WTC11 (cell line): Measurements from ENCODE around the gene IQGAP2. TPM values are rescaled to one million over a fixed set of nuclear protein-coding genes. Genes with fewer than 3 reads are reported as not detected.
A peak's percentile ranks its signal among the peaks of the same experiment; 100 is the strongest.

Source experiments
- ATAC-seq: fragments of 200-7000 bp; cut with Tn5 transposase; 2 replicates; pipeline ENCODE4 v1.10.0; 2021; ENCODE audit warnings: mild to moderate bottlenecking, moderate library complexity
- CTCF ChIA-PET: fragments of 300-600 bp; sonication (Branson Sonifier 250); formaldehyde crosslinking; loops from one replicate; lab custom pipeline; 2021; ENCODE audit warnings: antibody characterized with exemption; lab: Charles Lee
- POLR2A ChIA-PET: fragments of 350-600 bp; sonication (Branson Sonifier 250); formaldehyde crosslinking; loops from one replicate; lab custom pipeline; 2021; ENCODE audit warnings: antibody characterized with exemption; lab: Charles Lee
- DNase-seq: peaks from one replicate; pipeline ENCODE4 v3.0.0; 2021; ENCODE audit warnings: low spot score
- H3K27ac Mint-ChIP-seq: 2 replicates; pipeline ENCODE4 v1.8.0; 2021; ENCODE audit warnings: mixed read lengths
- H3K27me3 Mint-ChIP-seq: 2 replicates; pipeline ENCODE4 v1.8.0; 2021; ENCODE audit warnings: low read depth, mild to moderate bottlenecking, moderate library complexity, mixed read lengths
- H3K36me3 Mint-ChIP-seq: 2 replicates; pipeline ENCODE4 v1.8.0; 2021; ENCODE audit warnings: mixed read lengths
- H3K4me1 Mint-ChIP-seq: 2 replicates; pipeline ENCODE4 v1.8.0; 2022; ENCODE audit warnings: mixed read lengths
- H3K4me3 Mint-ChIP-seq: 2 replicates; pipeline ENCODE4 v1.8.0; 2021; ENCODE audit warnings: mild to moderate bottlenecking, moderate library complexity, mixed read lengths
- H3K9me3 Mint-ChIP-seq: 2 replicates; pipeline ENCODE4 v1.8.0; 2021; ENCODE audit warnings: mixed read lengths
- ELF4 ChIP-seq: sonication (generic); formaldehyde crosslinking; IDR thresholded peaks from 2 replicates; pipeline ENCODE4 v1.8.1; 2022; ENCODE audit warnings: low read depth, mild to moderate bottlenecking, moderate library complexity, missing genetic modification reagents
- ETV6 ChIP-seq: sonication (generic); formaldehyde crosslinking; IDR thresholded peaks from 2 replicates; pipeline ENCODE4 v1.8.1; 2022; ENCODE audit warnings: mild to moderate bottlenecking, missing genetic modification reagents
- FOXJ3 ChIP-seq: sonication (generic); formaldehyde crosslinking; IDR thresholded peaks from 2 replicates; pipeline ENCODE4 v1.9.0; 2021; ENCODE audit warnings: missing genetic modification reagents, mild to moderate bottlenecking, borderline replicate concordance
- MYBL2 ChIP-seq: sonication (generic); formaldehyde crosslinking; IDR thresholded peaks from 2 replicates; pipeline ENCODE4 v1.8.1; 2023; ENCODE audit warnings: mild to moderate bottlenecking, moderate library complexity, missing genetic modification reagents
- NR3C1 ChIP-seq: sonication (generic); formaldehyde crosslinking; conservative IDR thresholded peaks from 2 replicates; pipeline ENCODE4 v1.8.1; 2023; ENCODE audit warnings: low read depth, mild to moderate bottlenecking, missing genetic modification reagents
- OVOL2 ChIP-seq: fragments of 250-450 bp; sonication (Bioruptor Pico); IDR thresholded peaks from 2 replicates; pipeline ENCODE4 v1.9.0; 2021; ENCODE audit warnings: mild to moderate bottlenecking, borderline replicate concordance
- TCF7 ChIP-seq: sonication (generic); formaldehyde crosslinking; IDR thresholded peaks from 2 replicates; pipeline ENCODE4 v1.8.0; 2022; ENCODE audit warnings: mild to moderate bottlenecking, low read depth, missing genetic modification reagents, moderate library complexity
- TEAD1 ChIP-seq: sonication (generic); formaldehyde crosslinking; IDR thresholded peaks from 2 replicates; pipeline ENCODE4 v1.8.0; 2022; ENCODE audit warnings: mild to moderate bottlenecking, missing genetic modification reagents
- ZNF121 ChIP-seq: sonication (generic); formaldehyde crosslinking; IDR thresholded peaks from 2 replicates; pipeline ENCODE4 v1.8.0; 2023; ENCODE audit warnings: missing genetic modification reagents
- ZNF219 ChIP-seq: sonication (generic); formaldehyde crosslinking; IDR thresholded peaks from 2 replicates; pipeline ENCODE4 v1.8.0; 2023; ENCODE audit warnings: missing genetic modification reagents, mild to moderate bottlenecking, borderline replicate concordance
- ZNF263 ChIP-seq: sonication (generic); formaldehyde crosslinking; IDR thresholded peaks from 2 replicates; pipeline ENCODE4 v1.8.1; 2022; ENCODE audit warnings: low read depth, mild to moderate bottlenecking, moderate library complexity, missing genetic modification reagents
- total RNA-seq: library from RNA; stranded (reverse); gene quantifications from 3 replicates; pipeline ENCODE4 v1.2.3, GENCODE V29; 2021
- TF ChIP-seq, protein P1 (sequence below): sonication (generic); formaldehyde crosslinking; IDR thresholded peaks from 2 replicates; pipeline ENCODE4 v1.8.1; 2022; ENCODE audit warnings: mild to moderate bottlenecking, moderate library complexity, missing genetic modification reagents
- TF ChIP-seq, protein P2 (sequence below): sonication (generic); formaldehyde crosslinking; IDR thresholded peaks from 2 replicates; pipeline ENCODE4 v1.8.1; 2023; ENCODE audit warnings: mild to moderate bottlenecking, missing genetic modification reagents, moderate library complexity
- TF ChIP-seq, protein P3 (sequence below): sonication (generic); formaldehyde crosslinking; IDR thresholded peaks from 2 replicates; pipeline ENCODE4 v1.8.1; 2023; ENCODE audit warnings: mild to moderate bottlenecking, moderate library complexity, missing genetic modification reagents
- TF ChIP-seq, protein P4 (sequence below): fragments of 250-450 bp; sonication (Bioruptor Pico); IDR thresholded peaks from 2 replicates; pipeline ENCODE4 v1.9.0; 2021; ENCODE audit warnings: mild to moderate bottlenecking
- TF ChIP-seq, protein P5 (sequence below): sonication (generic); formaldehyde crosslinking; conservative IDR thresholded peaks from 2 replicates; pipeline ENCODE4 v1.8.1; 2023; ENCODE audit warnings: mild to moderate bottlenecking, low read depth, missing genetic modification reagents, moderate library complexity
- TF ChIP-seq, protein P6 (sequence below): sonication (generic); formaldehyde crosslinking; IDR thresholded peaks from 2 replicates; pipeline ENCODE4 v1.8.0; 2023; ENCODE audit warnings: missing genetic modification reagents, mild to moderate bottlenecking, borderline replicate concordance

IQGAP2 gene
- total RNA-seq, 1 experiment from 2014 or later: 70.6 TPM

DNA sequence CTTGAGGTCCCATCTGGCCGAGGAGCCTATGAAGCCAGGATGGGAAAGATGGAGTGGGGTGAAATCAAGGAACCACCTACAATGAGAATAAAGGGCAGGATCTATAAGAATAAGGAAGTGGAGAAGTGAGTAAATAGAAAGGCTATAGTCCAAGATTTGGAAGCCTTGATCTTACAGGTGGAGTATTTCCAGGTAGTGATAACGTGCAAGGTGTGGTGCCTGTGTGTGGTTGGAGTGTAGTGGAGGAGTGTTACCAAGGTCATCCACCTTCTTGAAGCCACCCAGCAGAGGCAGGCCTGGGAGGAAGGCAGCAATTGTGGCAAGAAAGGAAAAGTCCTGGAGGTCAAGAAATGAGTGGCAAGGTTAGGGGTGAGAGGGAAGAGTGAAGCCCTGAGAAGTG is 72.9 kb downstream of the IQGAP2 start (continued):
- TF ChIP-seq, protein P1, sequence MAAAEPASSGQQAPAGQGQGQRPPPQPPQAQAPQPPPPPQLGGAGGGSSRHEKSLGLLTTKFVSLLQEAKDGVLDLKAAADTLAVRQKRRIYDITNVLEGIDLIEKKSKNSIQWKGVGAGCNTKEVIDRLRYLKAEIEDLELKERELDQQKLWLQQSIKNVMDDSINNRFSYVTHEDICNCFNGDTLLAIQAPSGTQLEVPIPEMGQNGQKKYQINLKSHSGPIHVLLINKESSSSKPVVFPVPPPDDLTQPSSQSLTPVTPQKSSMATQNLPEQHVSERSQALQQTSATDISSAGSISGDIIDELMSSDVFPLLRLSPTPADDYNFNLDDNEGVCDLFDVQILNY (CRISPR knock-in tag): no peak
- TF ChIP-seq OVOL2 (CRISPR knock-in tag): no peak
- no peak for TF ChIP-seq ZNF263 (CRISPR knock-in tag)

DNA sequence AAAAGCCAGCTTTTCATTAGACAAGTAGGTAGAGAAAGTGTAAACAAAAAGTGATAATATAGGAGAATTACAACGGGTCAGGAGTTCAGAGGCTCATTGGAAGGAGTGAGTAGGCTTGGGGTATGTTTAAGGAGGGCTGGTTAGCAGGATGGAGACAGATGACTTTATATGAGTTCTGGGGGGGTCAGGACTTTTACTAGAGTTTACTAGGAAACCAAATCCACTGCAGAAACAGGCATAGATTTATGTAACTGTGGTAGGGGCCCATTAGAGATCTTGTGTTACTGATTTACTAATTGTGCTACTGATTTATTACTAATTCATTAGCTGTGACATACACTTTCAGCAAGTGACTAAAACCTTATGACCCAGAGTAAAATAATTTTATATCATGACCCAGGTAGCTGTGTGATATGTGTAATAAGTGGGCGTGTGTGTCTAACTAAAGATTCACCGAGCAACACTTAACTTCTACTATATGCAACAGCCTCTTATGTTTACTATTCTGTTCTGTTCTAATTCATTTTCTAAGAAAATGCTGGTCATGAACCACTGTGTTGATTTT is 73.5 kb downstream of the IQGAP2 start:
- CTCF ChIA-PET: no interaction called here
- Mint-ChIP-seq H3K36me3 (peaks cover 9% of the 10 kb centered on the region), H3K27ac (peak overlapping the region; percentile 81; the same call in 1 of the 2 replicates), H3K9me3 (peaks cover 9% of the 10 kb centered on the region), H3K27me3 (no peaks in the 10 kb centered on the region), H3K4me3 (no peak overlapping the region), H3K4me1 (peaks cover 68% of the 10 kb centered on the region)
- POLR2A ChIA-PET: no interaction called here
- TF ChIP-seq NR3C1 (CRISPR knock-in tag) (no peak), ZNF121 (no peak), ETV6 (no peak), MYBL2 (CRISPR knock-in tag) (no peak), ZNF219 (CRISPR knock-in tag) (no peak), ELF4 (CRISPR knock-in tag) (no peak), FOXJ3 (no peak)
- TF ChIP-seq, protein P2, sequence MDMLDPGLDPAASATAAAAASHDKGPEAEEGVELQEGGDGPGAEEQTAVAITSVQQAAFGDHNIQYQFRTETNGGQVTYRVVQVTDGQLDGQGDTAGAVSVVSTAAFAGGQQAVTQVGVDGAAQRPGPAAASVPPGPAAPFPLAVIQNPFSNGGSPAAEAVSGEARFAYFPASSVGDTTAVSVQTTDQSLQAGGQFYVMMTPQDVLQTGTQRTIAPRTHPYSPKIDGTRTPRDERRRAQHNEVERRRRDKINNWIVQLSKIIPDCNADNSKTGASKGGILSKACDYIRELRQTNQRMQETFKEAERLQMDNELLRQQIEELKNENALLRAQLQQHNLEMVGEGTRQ: no peak
- TF ChIP-seq, protein P3, sequence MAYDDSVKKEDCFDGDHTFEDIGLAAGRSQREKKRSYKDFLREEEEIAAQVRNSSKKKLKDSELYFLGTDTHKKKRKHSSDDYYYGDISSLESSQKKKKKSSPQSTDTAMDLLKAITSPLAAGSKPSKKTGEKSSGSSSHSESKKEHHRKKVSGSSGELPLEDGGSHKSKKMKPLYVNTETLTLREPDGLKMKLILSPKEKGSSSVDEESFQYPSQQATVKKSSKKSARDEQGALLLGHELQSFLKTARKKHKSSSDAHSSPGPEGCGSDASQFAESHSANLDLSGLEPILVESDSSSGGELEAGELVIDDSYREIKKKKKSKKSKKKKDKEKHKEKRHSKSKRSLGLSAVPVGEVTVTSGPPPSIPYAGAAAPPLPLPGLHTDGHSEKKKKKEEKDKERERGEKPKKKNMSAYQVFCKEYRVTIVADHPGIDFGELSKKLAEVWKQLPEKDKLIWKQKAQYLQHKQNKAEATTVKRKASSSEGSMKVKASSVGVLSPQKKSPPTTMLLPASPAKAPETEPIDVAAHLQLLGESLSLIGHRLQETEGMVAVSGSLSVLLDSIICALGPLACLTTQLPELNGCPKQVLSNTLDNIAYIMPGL (CRISPR knock-in tag): no peak
- TF ChIP-seq, protein P4, sequence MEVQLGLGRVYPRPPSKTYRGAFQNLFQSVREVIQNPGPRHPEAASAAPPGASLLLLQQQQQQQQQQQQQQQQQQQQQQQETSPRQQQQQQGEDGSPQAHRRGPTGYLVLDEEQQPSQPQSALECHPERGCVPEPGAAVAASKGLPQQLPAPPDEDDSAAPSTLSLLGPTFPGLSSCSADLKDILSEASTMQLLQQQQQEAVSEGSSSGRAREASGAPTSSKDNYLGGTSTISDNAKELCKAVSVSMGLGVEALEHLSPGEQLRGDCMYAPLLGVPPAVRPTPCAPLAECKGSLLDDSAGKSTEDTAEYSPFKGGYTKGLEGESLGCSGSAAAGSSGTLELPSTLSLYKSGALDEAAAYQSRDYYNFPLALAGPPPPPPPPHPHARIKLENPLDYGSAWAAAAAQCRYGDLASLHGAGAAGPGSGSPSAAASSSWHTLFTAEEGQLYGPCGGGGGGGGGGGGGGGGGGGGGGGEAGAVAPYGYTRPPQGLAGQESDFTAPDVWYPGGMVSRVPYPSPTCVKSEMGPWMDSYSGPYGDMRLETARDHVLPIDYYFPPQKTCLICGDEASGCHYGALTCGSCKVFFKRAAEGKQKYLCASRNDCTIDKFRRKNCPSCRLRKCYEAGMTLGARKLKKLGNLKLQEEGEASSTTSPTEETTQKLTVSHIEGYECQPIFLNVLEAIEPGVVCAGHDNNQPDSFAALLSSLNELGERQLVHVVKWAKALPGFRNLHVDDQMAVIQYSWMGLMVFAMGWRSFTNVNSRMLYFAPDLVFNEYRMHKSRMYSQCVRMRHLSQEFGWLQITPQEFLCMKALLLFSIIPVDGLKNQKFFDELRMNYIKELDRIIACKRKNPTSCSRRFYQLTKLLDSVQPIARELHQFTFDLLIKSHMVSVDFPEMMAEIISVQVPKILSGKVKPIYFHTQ (CRISPR knock-in tag): no peak
- TF ChIP-seq, protein P5, sequence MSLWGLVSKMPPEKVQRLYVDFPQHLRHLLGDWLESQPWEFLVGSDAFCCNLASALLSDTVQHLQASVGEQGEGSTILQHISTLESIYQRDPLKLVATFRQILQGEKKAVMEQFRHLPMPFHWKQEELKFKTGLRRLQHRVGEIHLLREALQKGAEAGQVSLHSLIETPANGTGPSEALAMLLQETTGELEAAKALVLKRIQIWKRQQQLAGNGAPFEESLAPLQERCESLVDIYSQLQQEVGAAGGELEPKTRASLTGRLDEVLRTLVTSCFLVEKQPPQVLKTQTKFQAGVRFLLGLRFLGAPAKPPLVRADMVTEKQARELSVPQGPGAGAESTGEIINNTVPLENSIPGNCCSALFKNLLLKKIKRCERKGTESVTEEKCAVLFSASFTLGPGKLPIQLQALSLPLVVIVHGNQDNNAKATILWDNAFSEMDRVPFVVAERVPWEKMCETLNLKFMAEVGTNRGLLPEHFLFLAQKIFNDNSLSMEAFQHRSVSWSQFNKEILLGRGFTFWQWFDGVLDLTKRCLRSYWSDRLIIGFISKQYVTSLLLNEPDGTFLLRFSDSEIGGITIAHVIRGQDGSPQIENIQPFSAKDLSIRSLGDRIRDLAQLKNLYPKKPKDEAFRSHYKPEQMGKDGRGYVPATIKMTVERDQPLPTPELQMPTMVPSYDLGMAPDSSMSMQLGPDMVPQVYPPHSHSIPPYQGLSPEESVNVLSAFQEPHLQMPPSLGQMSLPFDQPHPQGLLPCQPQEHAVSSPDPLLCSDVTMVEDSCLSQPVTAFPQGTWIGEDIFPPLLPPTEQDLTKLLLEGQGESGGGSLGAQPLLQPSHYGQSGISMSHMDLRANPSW (CRISPR knock-in tag): no peak
- DNase-seq (no peak), ATAC-seq (no peak)

DNA sequence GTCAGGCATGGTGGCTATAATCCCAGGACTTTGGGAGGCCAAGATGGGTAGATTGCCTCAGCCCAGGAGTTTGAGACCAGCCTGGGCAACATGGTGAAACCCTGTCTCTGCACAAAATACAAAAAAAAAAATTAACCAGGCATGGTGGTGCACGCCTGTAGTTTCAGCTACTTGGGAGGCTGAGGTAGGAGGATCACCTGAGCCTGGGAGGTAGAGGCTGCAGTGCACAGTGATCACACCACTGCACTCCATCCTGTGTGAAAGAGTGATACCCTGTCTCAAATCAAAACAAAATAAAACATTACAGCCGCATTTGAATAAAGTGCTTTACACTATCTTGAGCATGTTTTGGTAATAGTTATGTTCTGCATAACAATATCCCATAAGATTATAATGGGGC is 74.0 kb downstream of the IQGAP2 start:
- Mint-ChIP-seq H3K4me3 (no peak overlapping the region), H3K4me1 (peaks cover 71% of the 10 kb centered on the region), H3K27me3 (no peaks in the 10 kb centered on the region), H3K9me3 (peaks cover 4% of the 10 kb centered on the region), H3K36me3 (peaks cover 4% of the 10 kb centered on the region; the same call in 1 of the 2 replicates), H3K27ac (no peak overlapping the region)
- DNase-seq (no peak), ATAC-seq (no peak)
- ChIA-PET POLR2A (no interaction called here), CTCF (no interaction called here)
- TF ChIP-seq, protein P6, sequence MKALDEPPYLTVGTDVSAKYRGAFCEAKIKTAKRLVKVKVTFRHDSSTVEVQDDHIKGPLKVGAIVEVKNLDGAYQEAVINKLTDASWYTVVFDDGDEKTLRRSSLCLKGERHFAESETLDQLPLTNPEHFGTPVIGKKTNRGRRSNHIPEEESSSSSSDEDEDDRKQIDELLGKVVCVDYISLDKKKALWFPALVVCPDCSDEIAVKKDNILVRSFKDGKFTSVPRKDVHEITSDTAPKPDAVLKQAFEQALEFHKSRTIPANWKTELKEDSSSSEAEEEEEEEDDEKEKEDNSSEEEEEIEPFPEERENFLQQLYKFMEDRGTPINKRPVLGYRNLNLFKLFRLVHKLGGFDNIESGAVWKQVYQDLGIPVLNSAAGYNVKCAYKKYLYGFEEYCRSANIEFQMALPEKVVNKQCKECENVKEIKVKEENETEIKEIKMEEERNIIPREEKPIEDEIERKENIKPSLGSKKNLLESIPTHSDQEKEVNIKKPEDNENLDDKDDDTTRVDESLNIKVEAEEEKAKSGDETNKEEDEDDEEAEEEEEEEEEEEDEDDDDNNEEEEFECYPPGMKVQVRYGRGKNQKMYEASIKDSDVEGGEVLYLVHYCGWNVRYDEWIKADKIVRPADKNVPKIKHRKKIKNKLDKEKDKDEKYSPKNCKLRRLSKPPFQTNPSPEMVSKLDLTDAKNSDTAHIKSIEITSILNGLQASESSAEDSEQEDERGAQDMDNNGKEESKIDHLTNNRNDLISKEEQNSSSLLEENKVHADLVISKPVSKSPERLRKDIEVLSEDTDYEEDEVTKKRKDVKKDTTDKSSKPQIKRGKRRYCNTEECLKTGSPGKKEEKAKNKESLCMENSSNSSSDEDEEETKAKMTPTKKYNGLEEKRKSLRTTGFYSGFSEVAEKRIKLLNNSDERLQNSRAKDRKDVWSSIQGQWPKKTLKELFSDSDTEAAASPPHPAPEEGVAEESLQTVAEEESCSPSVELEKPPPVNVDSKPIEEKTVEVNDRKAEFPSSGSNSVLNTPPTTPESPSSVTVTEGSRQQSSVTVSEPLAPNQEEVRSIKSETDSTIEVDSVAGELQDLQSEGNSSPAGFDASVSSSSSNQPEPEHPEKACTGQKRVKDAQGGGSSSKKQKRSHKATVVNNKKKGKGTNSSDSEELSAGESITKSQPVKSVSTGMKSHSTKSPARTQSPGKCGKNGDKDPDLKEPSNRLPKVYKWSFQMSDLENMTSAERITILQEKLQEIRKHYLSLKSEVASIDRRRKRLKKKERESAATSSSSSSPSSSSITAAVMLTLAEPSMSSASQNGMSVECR (CRISPR knock-in tag): no peak
- TF ChIP-seq TCF7 (no peak), TEAD1 (no peak)
